Astrocyte of the hippocampus (primary cell): Measurements from ENCODE around the gene C5AR1.
"Not testable (repeated sequence)": the region's sequence is repeated elsewhere in the genome, so short reads cannot be mapped to it uniquely, and the experiment has no call there.

ENCODE experiments used
- DNase-seq: peaks from one replicate; pipeline ENCODE4 v3.0.0; 2011; ENCODE audit warnings: low read depth, low spot score

The C5AR1 gene

GRCh38 chr19:47309608-47310007, at the start of gene C5AR1:
Gene C5AR1 (plus strand): TSS chr19:47309861. CDS start chr19:47309896, 35 bp downstream.
- no peak for DNase-seq

- DNase-seq, result no peak
Measured at GRCh38 chr19:47260476-47260875, 49.2 kb upstream of the C5AR1 start.

- not testable (repeated sequence) for DNase-seq
Measured at GRCh38 chr19:47261946-47262793, 47.5 kb upstream of the C5AR1 start.

GRCh38 chr19:47264629-47265028, 45.0 kb upstream of the C5AR1 start:
- DNase-seq, result no peak

GRCh38 chr19:47266401-47266941, 43.2 kb upstream of the C5AR1 start:
- no peak for DNase-seq

- no peak for DNase-seq
Measured at GRCh38 chr19:47267350-47267759, 42.3 kb upstream of the C5AR1 start.

- no peak for DNase-seq
Measured at GRCh38 chr19:47268028-47268427, 41.6 kb upstream of the C5AR1 start.

- DNase-seq, result no peak
Measured at GRCh38 chr19:47269596-47269995, 40.1 kb upstream of the C5AR1 start.

GRCh38 chr19:47270408-47270807, 39.3 kb upstream of the C5AR1 start:
- no peak for DNase-seq

- no peak for DNase-seq
Measured at GRCh38 chr19:47271949-47272348, 37.7 kb upstream of the C5AR1 start.

GRCh38 chr19:47272448-47273312, 37.0 kb upstream of the C5AR1 start:
- DNase-seq, result no peak

GRCh38 chr19:47273313-47274070, 36.2 kb upstream of the C5AR1 start:
- DNase-seq, result peak; percentile 96

GRCh38 chr19:47274071-47274890, 35.4 kb upstream of the C5AR1 start, which contains the start of gene INAFM1:
Gene INAFM1 (plus strand): TSS chr19:47274885. CDS start chr19:47274920, 35 bp downstream.
- peak; percentile 98 for DNase-seq

GRCh38 chr19:47274891-47275761, 34.5 kb upstream of the C5AR1 start:
- DNase-seq, result peak; percentile 55

- peak; percentile 47 for DNase-seq
Measured at GRCh38 chr19:47275791-47276461, 33.7 kb upstream of the C5AR1 start.

GRCh38 chr19:47276513-47276912, 33.1 kb upstream of the C5AR1 start:
- not testable (repeated sequence) for DNase-seq

GRCh38 chr19:47280183-47280797, 29.4 kb upstream of the C5AR1 start:
- peak; percentile 28 for DNase-seq

GRCh38 chr19:47283405-47284059, 26.1 kb upstream of the C5AR1 start:
- DNase-seq, result no peak
